Stimulated activated CD4-positive, alpha-beta T cell treated with anti-CD3 and anti-CD28 coated beads, Interleukin-2, amount 100 ng/mL, for 48 hours (primary cell): ENCODE measurements around the gene DSG2.

Experiments
- DNase-seq, 2 donors: peaks; one replicate each; pipeline ENCODE4 v3.0.0-alpha.2; 2020

The DSG2 gene

GRCh38 chr18:31592506-31593157, 94.7 kb downstream of the DSG2 start:
- no peak for DNase-seq

- DNase-seq = no peak
Observed at GRCh38 chr18:31595121-31595771, 97.3 kb downstream of the DSG2 start.

GRCh38 chr18:31596081-31596872, 98.3 kb downstream of the DSG2 start:
- DNase-seq = no peak

GRCh38 chr18:31598021-31598805, 100.2 kb downstream of the DSG2 start:
- DNase-seq = no peak
